ENCODE results near the gene LIPG.
A peak's percentile ranks its signal among the peaks of the same experiment; 100 is the strongest.
"Not testable (repeated sequence)": the region's sequence is repeated elsewhere in the genome, so short reads cannot be mapped to it uniquely, and the experiment has no call there.

The LIPG gene

DNA sequence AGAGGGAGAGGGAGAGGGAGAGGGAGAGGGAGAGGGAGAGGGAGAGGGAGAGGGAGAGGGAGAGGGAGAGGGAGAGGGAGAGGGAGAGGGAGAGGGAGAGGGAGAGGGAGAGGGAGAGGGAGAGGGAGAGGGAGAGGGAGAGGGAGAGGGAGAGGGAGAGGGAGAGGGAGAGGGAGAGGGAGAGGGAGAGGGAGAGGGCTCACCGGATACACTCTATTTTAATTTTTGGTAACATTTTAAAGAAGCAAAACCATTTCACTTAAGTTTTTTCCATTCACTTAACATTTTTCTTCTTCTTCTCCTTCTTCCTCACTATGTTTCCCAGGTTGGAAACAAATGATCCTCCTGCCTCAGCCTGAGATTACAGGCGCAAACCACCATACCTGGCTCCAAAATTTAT, 17.2 kb downstream of the LIPG start:
- not testable (repeated sequence) for DNase-seq

DNA sequence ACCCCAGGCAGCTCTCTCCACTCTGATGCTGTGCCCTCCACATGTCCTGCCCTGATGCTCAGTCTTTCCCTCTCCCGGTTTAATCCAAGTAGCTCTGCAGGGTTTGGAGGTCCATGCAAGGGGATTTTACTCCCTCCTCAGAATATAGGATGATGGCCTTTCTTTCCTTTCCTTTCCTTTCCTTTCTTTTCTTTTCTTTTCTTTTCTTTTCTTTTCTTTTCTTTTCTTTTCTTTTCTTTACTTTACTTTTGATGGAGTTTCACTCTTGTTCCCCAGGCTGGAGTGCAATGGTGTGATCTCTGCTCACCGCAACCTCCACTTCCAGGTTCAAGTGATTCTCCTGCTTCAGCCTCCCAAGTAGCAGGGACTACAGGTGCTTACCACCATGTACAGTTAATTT, 17.7 kb downstream of the LIPG start:
- not testable (repeated sequence) for DNase-seq

DNA sequence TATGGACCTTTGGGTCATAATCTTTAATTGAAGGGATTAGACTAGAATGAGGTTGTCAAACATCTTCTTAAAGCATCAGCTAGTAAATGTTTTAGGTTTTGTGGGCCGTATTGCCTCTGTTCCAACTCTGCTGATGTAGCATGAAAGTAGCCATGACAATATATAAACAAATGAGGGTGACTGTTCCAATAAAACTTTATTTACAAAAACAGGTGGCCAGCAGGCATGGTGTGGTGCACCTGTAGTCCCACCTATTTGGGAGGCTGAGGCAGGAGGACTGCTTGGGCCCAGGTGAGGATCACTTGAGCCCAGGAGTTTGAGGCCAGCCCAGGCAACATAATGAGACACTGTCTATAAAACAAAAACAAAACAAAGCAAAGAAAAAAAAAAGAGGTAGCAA, 18.4 kb downstream of the LIPG start:
- no peak for DNase-seq

DNA sequence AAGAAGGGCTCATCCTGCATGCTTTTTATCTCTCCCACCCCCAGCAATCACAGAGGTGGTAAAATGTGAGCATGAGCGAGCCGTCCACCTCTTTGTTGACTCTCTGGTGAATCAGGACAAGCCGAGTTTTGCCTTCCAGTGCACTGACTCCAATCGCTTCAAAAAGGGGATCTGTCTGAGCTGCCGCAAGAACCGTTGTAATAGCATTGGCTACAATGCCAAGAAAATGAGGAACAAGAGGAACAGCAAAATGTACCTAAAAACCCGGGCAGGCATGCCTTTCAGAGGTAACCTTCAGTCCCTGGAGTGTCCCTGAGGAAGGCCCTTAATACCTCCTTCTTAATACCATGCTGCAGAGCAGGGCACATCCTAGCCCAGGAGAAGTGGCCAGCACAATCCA, 19.5 kb downstream of the LIPG start:
- DNase-seq, result no peak

DNA sequence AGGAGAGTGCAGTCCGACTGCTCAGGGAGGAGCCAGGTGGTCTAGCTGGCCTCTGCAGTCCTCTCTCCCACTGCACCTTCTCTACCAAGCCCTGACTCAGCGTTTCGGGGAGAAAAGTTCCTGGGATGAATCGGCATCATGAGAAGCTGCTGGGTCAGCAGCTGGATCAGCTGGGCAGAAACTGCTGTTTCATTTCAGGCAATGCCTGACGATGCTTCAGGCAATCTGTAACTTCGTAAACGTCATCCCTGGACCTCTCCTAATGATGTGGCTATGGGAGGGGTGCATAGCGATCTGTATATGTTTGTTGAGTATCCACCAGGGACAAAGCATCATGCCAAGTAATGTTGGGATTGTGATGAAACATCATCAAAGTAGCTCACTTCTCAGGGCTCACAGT, 20.7 kb downstream of the LIPG start:
- DNase-seq, result no peak

DNA sequence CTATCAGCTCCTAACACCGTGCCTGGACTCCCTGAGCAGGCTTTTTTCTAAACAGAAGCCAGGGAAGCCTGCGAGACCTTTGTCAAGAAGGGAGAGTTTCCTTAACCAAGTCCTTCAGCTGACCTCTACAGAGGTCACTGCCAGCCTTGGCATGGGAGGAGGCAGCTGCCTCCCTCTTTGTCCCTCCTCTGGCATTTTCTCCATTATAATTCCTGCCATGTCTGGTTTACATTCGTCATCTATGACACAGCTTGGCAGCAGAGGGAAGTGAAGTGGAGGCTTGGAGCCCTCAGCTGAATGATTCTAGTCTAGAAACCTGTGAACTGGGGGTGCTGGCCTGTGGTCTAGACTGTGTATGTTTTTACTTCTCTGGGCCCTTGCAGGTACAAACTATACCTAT, 22.5 kb downstream of the LIPG start:
- no peak for DNase-seq

DNA sequence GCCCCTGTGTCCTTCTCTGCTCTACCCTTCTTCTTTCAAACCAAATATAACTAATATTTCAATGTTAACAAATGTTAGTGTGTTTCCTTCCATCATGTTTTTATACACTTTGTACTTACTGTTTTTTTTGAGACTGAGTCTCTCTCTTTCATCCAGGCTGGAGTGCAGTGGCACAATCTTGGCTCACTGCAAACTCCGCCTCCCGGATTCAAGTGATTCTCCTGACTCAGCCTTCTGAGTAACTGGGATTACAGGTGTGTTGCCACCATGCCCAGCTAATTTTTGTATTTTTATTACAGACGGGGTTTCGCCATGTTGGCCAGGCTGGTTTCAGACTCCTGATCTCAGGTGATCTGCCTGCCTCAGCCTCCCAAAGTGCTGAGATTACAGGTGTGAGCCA, 23.1 kb downstream of the LIPG start:
- not testable (repeated sequence) for DNase-seq

DNA sequence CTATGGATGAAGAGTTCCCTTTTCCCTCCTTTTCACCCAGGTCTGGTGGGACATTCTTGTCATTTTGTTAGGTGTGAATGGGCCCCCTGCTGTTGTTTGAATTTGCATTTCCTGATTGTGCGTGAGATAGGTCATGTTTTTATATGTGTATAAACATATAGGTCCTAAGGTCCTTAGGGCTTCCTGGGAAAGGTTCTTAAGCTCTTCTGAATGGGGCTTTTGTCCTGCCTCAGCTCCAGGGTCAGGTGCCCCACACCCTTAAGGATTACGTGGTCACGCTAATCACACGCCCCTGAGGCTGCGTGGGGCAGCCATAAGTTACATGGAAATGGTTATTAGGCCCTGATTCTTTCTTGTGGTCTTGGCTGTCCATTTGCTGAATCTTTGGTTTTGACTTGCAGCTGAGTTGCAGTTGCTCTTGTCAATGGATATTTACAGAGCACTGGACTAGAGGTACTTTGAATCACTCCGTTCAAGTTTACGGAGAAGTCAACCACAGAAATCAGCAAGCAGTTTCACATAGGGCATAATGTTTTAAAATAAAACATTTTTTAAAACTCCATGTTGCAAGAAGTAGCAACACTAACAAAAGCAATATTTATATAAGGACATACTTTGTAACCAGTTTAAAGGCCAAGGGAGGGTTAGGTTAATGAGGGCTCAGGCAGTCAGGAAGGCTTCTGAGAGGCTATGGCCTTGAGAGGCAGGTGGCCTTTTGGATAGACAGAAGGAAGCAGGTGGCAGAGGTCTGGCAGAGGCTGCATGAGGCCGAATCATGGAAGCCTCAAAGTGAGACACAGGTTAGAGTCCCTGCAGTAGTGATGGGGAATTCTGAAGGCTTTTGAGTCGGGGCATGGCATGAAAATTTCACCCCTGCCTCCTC, 24.2 kb downstream of the LIPG start:
- peak; percentile 14 to 17 for DNase-seq

DNA sequence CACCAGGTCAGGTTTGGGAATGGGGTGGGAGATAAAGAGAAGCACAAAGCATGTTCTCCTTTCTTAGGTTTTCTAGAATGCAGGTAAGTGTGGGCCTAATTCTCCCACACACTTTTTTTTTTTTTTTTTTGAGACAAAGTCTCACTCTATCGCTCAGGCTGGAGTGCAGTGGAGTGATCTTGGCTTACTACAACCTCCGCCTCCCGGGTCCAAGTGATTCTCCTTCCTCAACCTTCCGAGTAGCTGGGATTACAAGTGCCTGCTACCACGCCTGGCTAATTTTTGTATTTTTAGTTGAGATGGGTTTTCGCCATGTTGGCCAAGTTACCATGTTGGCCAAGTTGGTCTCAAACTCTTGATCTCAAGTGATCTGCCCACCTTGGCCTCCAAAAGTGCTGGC, 26.3 kb downstream of the LIPG start:
- DNase-seq, result no peak

DNA sequence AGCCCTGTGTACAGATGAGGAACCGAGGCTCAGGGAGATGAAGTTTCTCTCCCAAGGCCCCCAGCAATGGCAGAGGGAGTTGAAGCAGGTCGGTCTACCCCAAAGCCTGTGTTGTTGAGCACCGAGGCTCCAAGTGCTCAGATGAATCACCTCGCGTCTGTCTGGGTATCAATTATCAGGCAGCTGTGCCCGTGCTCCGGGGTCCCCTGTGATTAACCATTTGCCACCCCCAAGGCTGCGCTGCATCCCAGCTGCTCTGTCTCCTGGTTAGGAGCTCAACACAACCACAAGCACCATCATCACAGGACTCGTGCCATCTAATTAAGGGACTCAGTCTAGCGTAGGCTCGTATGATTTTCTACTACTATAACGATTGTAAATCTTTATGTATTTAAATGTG, 27.1 kb downstream of the LIPG start:
- DNase-seq, result no peak

DNA sequence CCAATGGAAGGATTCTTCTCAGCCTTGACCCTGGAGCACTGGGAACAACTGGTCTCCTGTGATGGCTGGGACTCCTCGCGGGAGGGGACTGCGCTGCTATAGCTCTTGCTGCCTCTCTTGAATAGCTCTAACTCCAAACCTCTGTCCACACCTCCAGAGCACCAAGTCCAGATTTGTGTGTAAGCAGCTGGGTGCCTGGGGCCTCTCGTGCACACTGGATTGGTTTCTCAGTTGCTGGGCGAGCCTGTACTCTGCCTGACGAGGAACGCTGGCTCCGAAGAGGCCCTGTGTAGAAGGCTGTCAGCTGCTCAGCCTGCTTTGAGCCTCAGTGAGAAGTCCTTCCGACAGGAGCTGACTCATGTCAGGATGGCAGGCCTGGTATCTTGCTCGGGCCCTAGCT, 28.8 kb downstream of the LIPG start:
- DNase-seq, result no peak

DNA sequence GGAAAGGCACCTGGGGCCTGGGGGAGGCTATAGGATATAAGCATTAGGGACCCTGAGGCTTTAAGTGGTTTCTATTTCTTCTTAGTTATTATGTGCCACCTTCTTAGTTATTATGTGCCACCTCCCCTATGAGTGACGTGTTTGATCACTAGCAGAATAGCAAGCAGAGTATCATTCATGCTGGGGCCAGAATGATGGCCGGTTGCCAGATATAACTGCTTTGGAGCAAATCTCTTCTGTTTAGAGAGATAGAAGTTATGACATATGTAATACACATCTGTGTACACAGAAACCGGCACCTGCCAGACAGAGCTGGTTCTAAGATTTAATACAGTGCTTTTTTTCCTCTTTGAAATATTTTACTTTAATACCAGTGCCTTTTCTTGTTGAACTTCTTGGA, 29.4 kb downstream of the LIPG start:
- DNase-seq, result no peak

DNA sequence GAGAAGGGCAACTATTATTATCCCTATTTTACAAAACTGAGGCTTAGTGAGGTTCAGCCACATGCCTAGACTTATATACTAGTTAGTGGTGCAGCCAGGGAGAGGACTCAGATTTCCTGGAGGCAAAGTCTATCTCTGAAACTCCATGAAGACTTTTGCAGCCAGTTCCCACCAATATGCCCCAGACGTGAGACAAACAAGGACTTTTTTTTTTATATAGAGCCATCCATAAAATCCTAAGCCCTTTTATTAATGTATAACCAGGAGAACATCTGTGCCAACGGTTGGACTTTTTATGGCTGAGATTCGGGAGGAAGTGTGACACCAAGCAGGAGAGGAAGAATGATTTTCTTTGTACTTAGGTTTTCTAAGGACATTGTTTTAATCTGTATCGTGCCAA, 29.9 kb downstream of the LIPG start:
- DNase-seq, result no peak

DNA sequence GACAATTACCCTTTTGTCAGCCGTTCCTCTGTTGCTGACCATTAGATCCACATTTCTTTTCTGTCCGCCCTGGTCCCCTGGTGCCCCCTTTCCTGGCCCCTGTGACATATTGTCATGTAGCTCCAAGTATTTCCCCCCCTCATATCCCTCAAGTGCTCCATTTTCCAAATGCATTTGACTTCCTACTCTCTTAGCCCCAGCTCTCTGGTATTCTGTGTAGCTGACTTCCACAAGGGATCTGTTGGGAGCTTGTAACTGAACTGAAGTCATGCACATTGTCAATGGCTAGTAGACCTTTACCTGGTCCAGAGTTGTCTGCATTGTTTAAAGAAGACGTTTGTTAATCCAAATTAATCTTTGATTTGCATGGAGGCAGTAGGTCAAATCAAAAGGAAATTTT, 34.8 kb downstream of the LIPG start:
- DNase-seq, result peak; percentile 33 to 49

DNA sequence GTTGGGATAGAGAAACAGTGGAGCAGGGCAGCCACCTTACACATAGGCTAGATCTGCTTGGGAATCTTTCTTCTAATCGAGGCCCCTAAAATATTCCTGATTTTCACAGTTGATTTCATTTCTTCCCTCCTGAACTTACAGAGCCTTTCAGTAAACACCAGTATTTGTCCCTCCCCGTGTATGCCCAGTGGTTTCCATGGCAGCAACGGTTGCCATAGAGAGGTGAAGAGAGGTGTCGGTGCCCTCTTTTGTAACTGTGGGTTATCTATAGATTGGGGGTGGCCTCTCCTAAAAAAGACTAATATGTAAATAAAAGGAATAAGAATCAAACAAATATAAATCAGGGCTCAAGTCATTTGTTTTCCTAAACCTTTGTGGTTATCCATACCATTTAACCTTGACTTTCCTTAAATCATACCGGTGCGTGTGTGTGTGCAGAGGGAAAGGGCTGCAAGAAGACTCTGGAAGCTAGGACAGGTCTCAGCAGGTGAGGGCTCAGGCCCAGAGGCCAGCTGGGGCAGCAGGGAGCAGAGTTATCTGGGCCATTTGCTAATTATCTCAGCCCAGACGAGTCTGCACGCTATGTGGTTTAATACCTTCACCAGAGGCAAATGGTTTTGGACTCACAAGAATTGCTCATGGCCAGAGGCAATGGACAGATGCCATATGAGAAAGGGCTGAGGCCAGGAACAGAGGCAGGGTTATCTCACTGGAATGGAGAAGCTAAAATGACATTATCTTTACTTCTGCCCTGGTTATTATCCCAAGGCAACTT, 35.5 kb downstream of the LIPG start:
- peak; percentile 47 to 63 for DNase-seq

DNA sequence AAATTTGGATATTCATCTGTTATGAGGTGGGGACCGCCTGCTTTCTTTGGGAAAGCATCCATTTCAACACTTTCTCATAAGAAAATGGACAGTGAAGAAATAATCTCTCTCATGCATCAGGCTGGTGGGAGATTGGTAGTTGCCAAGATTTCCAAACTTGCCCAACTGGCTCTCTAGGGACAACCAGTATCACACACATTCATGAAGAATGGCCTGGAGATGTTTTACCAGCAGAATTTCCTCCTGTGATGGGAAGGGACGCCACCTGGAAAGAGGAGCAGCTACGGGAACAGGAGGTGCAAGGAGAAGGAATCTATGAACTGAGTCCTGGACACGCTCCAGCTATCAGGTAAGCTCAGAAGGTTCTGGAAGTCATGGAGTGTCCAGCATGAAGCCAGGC, 39.4 kb downstream of the LIPG start:
- no peak for DNase-seq

DNA sequence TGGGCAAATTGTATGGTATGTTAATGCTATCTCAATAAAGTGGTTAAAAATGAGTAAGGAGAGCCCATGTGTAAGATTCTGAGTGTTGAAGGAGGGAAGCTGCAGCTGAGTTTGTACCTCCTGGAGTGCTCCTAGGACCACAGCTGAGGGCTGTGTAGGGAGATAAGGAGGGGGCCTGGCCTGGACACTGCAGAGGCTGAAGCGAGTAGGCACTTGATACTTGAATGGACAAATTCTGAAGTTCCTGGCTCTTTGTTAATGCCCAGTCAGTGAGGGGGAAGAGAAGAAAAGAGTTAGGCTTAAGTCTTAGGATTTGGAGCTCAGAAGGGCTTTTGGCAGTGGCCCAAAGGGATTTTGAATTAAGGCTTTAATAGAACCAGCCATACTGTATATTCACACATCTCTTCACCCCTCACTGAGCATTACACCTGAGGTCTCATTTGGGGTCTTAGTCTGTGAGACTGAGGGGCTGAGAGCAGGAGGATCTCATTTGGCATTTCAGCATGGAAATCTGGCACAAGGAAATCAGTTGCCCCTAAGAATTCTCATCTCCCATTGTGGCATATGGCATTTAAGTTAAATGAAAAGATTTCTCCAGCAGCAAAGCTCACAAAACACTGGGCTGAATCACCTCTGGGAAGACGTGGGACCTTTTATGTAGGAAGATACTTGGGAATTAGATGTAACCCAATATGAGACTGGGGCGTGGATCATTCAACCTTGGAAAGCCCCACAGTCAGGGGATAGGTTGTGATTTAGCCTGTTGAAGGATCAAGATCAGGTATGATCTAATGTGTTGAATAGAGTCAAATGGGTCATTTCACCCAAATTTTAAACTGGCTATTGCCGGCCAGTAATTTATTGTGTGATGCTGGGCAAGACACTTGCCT, 46.8 kb downstream of the LIPG start:
- no peak for DNase-seq

DNA sequence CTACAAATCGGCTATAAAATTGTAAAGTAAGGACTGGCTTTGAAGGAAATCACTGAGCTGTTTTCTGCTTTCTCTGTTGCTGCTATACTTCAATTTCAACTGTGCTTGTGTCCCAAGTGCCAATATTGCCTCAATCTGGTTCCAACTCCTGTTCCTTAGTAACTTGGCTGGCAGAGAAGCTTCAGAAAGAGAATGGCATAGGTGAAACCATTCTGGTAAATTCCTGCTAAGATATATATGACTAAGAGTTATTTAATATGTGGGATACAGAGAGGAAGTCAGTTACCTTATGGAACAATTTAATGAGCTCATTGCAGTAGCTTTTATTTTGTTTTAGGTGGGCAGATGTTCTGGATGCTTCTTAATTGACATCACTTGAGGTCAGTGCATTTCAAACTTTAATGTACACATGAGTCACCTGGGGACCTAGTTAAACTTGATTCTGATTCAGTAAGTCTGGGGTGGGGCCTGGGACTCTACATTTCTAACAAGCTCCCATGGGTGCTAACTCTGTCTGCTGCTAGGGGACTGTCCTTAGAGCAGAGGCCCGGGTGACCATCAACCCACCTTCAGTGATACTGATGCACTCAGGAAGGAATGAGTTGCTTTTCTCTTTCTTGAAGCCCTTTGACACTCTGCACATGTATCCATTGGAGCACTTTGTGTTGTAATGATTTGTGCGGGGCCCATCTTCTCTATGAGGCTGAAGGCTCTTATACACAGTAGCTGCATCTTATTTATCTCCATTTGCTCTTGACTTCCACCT, 47.6 kb downstream of the LIPG start:
- DNase-seq, result no peak

DNA sequence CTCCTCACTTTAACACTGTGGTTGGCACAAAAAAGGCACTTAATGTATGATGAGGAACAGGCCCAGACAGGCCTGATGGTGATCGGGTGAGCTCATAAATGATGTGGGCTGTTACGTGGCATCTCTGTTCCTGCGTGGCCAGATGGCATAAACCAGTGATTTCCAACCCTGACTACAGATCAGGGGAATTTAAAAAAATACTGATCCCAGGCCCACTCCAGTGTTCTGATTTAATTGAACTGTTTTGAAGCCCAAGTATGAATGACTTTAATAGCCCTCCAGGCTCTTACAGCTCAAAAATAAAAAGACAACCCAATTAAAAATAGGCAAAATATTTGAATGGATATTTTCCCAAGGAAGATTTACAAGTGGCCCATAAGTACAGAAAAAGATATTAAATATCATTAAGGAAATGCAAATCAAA, 48.2 kb downstream of the LIPG start:
- no peak for DNase-seq

DNA sequence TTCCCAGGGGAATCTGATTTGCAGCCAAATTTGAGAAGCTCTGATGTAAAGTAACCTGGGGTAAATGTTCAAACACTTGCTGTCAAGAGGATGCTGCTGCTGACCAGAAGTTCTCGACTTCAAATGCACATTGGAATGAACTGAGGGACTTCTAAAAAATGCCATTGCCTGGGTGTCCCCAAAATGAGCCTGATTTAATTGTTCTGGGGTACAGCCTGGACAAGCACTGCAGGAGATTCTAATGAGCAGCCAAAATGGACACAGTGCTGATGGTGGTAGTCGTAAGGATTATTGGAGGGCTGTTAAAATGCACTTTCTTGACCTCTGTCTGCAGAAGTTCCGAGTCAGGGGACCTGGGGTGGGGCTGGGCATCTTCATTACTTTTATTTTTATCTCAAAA, 49.5 kb downstream of the LIPG start:
- no peak for DNase-seq

DNA sequence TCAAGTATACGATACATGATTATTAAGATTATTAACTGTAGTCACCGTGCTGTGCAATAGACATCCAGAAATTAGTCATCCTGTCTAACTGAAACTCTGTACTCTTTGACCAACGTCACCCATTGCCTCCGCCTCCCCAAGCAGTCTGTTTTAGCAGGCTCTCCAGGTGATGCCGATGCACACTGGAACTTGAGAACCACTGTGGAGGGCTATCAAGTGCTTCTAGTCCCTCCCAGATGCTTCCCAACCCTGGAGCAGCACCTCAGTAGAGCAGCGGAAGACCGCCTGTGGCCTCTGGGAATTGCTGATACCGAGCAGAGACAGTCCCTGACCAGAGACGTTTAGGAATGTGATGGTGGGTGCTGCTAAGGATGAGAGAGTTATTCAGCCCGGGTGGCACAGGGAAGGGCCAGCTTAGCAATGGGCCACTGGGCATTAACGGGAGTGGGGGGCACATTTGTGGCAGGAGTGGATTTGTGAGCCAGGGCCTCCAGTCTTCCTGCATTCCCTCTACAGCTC, 50.7 kb downstream of the LIPG start:
- no peak for DNase-seq

DNA sequence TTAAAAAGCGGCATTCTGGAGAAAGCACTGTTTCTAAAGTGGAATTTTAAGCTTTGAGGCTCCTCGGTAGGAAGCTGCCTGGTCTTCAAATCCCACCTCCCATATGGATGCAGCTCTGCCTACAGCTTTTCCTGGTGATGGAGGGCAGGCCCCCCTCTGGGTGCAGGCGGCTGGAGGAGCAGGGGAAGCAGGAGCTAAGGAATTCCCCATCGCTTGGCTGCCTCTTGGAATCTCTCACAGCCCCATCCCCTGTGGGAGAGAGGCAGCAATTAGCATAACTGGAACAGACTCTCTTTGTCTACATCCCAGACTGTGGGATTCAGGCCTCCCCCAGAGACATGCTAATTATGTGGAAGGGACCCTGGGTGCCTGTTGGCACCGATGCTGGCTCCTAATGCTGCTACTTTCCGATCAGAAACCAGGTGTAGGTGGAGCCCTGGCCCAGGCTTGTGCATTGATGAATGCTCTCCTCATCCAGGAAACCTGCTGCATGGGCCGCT, 51.3 kb downstream of the LIPG start:
- DNase-seq, result peak; percentile 94 to 95
